Endothelial cell of umbilical vein (primary cell): ENCODE measurements around the gene DNHD1. TPM values are rescaled to one million over a fixed set of nuclear protein-coding genes. Genes with fewer than 3 reads are reported as not detected.

ENCODE experiments used
- BruUV-seq: library from RNA; stranded (reverse); fragments of 400-500 nt; replicated peaks from 2 replicates; lab custom pipeline; 2021; lab: Mats Ljungman, UMichigan
- CTCF ChIA-PET: fragments of 300-600, 350-600 bp; sonication (Branson Sonifier 250); formaldehyde crosslinking; loops from one replicate; lab custom pipeline; 2021; ENCODE audit warnings: antibody characterized with exemption, inconsistent platforms; lab: Charles Lee
- POLR2A ChIA-PET: fragments of 300-600, 350-600 bp; sonication (Branson Sonifier 250); formaldehyde crosslinking; loops from one replicate; lab custom pipeline; 2021; ENCODE audit warnings: antibody characterized with exemption, inconsistent platforms; lab: Charles Lee
- DNase-seq: peaks from one replicate; pipeline ENCODE4 v3.0.0-alpha.2; 2011; ENCODE audit warnings: low read depth, low spot score
- FAIRE-seq: peaks from 2 replicates; lab custom pipeline; 2011; peaks lifted over from hg19 to GRCh38; lab: Jason Lieb, UNC
- H2AFZ ChIP-seq: 2 replicates; pipeline ENCODE4 v1.6.0; 2012; ENCODE audit warnings: low read depth, low read length, control low read depth, inconsistent platforms
- H3K27ac ChIP-seq: 2 replicates; pipeline ENCODE4 v1.5.1; 2011; ENCODE audit warnings: low read depth, mild to moderate bottlenecking, control low read depth, low read length, moderate library complexity; ENCODE audit not compliant: insufficient read depth
- H3K27me3 ChIP-seq, 2 experiments: 2 replicates each; pipeline versions ENCODE4 v1.6.0 to v1.6.1; 2011; ENCODE audit warnings: low read length in 2 of 2, mixed read lengths in 1 of 2; ENCODE audit not compliant: control insufficient read depth in 2 of 2, insufficient read depth in 2 of 2
- H3K36me3 ChIP-seq, 2 experiments: 2 replicates in 1 of 2; 3 replicates in 1 of 2; pipeline ENCODE4 v1.5.1; 2011; ENCODE audit warnings: low read length in 2 of 2, mild to moderate bottlenecking in 1 of 2, moderate library complexity in 1 of 2; ENCODE audit not compliant: control insufficient read depth in 2 of 2, insufficient read depth in 2 of 2; ENCODE audit errors: extremely low read depth in 1 of 2
- H3K4me1 ChIP-seq: 3 replicates; pipeline ENCODE4 v1.5.1; 2011; ENCODE audit warnings: mild to moderate bottlenecking, low read length; ENCODE audit not compliant: control insufficient read depth, insufficient read depth; ENCODE audit errors: extremely low read depth
- H3K4me2 ChIP-seq: 2 replicates; pipeline ENCODE4 v1.6.1; 2011; ENCODE audit warnings: low read length, control low read depth, mixed read lengths; ENCODE audit not compliant: insufficient read depth
- H3K4me3 ChIP-seq, 3 experiments: fragments of 200-600 bp in 1 of 3; sonication (generic), shearing (Covaris generic) in 1 of 3; replicated peaks in 1 of 3; 2 replicates each; pipeline ENCODE4 v1.5.1; 2011 to 2016; ENCODE audit warnings: control low read depth in 3 of 3, low read length in 3 of 3, mild to moderate bottlenecking in 2 of 3, inconsistent platforms in 1 of 3, low read depth in 1 of 3, moderate library complexity in 1 of 3; ENCODE audit not compliant: insufficient read depth in 1 of 3
- H3K79me2 ChIP-seq: 2 replicates; pipeline ENCODE4 v1.6.0; 2012; ENCODE audit warnings: low read length, inconsistent platforms; ENCODE audit not compliant: control insufficient read depth, insufficient read depth
- H3K9ac ChIP-seq: replicated peaks from 2 replicates; pipeline ENCODE3; 2011; ENCODE audit warnings: low read length, control low read depth; ENCODE audit not compliant: insufficient read depth; ENCODE audit errors: extremely low read depth
- H3K9me1 ChIP-seq: replicated peaks from 3 replicates; pipeline ENCODE4 v1.6.0; 2011; ENCODE audit warnings: mild to moderate bottlenecking, low read length; ENCODE audit not compliant: control insufficient read depth, insufficient read depth; ENCODE audit errors: extremely low read depth
- H3K9me3 ChIP-seq: replicated peaks from 2 replicates; pipeline ENCODE4 v1.5.1; 2012; ENCODE audit warnings: low read length, inconsistent platforms; ENCODE audit not compliant: control insufficient read depth, insufficient read depth
- H4K20me1 ChIP-seq: replicated peaks from 2 replicates; pipeline ENCODE3; 2011; ENCODE audit warnings: mild to moderate bottlenecking, low read length; ENCODE audit not compliant: control insufficient read depth, insufficient read depth; ENCODE audit errors: extremely low read depth
- EZH2 ChIP-seq: IDR thresholded peaks from 2 replicates; pipeline ENCODE4 v1.6.1; 2012; ENCODE audit warnings: borderline replicate concordance, low read depth, mild to moderate bottlenecking, moderate library complexity, low read length, inconsistent platforms; ENCODE audit not compliant: severe bottlenecking
- FOS ChIP-seq: IDR thresholded peaks from 2 replicates; pipeline ENCODE4 v1.6.1; 2011; ENCODE audit warnings: mild to moderate bottlenecking, low read length, moderate library complexity, borderline replicate concordance; ENCODE audit not compliant: insufficient read depth
- GATA2 ChIP-seq: IDR thresholded peaks from 2 replicates; pipeline ENCODE4 v1.7.0; 2011; ENCODE audit warnings: low read depth, mild to moderate bottlenecking, moderate library complexity, mixed read lengths, low read length; ENCODE audit not compliant: insufficient read length, insufficient read depth
- JUN ChIP-seq: IDR thresholded peaks from 2 replicates; pipeline ENCODE4 v1.6.1; 2011; ENCODE audit warnings: borderline replicate concordance, low read depth; ENCODE audit not compliant: insufficient read length, insufficient read depth
- MYC ChIP-seq: IDR thresholded peaks from one replicate; pipeline ENCODE4 v1.6.1; 2011; ENCODE audit warnings: mild to moderate bottlenecking, low read depth, low read length
- POLR2A ChIP-seq: IDR thresholded peaks from 2 replicates; pipeline ENCODE4 v1.6.1; 2012; ENCODE audit warnings: low read depth, mild to moderate bottlenecking, control low read depth, low read length
- POLR2AphosphoS5 ChIP-seq: IDR thresholded peaks from 2 replicates; pipeline ENCODE4 v1.6.1; 2012; ENCODE audit warnings: low read depth, mild to moderate bottlenecking, control low read depth, low read length, moderate library complexity; ENCODE audit not compliant: insufficient read depth
- dilution Hi-C: fragments of 300-500 bp; cut with MboI; formaldehyde crosslinking; loops from one replicate; pipeline ENCODE4 v1.15.0; 2019; ENCODE audit warnings: low sequenced_read_pairs; ENCODE audit not compliant: extremely low pct_ligation_motif_present
- intact Hi-C: fragments of 100-400 bp; cut with micrococcal nuclease; formaldehyde crosslinking; loops from one replicate; pipeline ENCODE4 v1.10.0; 2022
- polyA plus RNA-seq, 4 experiments: library from polyadenylated mRNA; depleted of rRNA in 3 of 4; stranded (reverse) in 3 of 4; unstranded in 1 of 4; fragments of >200 nt; gene quantifications; 2 replicates each; pipeline versions ENCODE4 v1.2.1 to v1.2.3, GENCODE V29; 2011 to 2012; ENCODE audit warnings: missing spikeins in 1 of 4
- total RNA-seq: library from RNA; stranded (reverse); gene quantifications from 2 replicates; pipeline ENCODE4 v1.2.3, GENCODE V29; 2021
- TF ChIP-seq, protein P1 (sequence below): IDR thresholded peaks from 2 replicates; pipeline ENCODE4 v1.6.1; 2011; ENCODE audit not compliant: insufficient read depth, insufficient read length
- TF ChIP-seq, protein P2 (sequence below), 2 donors: IDR thresholded peaks; 1 replicate in 1 of 2; 2 replicates in 1 of 2; pipeline ENCODE4 v1.5.1; 2011; ENCODE audit warnings: low read length in 2 of 2, mild to moderate bottlenecking in 2 of 2, moderate library complexity in 2 of 2, control low read depth in 1 of 2, inconsistent platforms in 1 of 2, low read depth in 1 of 2; ENCODE audit not compliant: insufficient read depth in 1 of 2; ENCODE audit errors: extremely low read depth in 1 of 2

Gene DNHD1
- total and polyA plus RNA-seq, 2 donors (not counting 3 experiments of a cell fraction or from before 2014, with no cell fraction given), result 3.7 to 8.6 TPM

- TF ChIP-seq EZH2 (no peak), GATA2 (no peak), POLR2AphosphoS5 (no peak), MYC (no peak), POLR2A (no peak), FOS (no peak), JUN (no peak)
- TF ChIP-seq, protein P1, sequence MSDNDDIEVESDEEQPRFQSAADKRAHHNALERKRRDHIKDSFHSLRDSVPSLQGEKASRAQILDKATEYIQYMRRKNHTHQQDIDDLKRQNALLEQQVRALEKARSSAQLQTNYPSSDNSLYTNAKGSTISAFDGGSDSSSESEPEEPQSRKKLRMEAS, result no peak
- TF ChIP-seq, protein P2, sequence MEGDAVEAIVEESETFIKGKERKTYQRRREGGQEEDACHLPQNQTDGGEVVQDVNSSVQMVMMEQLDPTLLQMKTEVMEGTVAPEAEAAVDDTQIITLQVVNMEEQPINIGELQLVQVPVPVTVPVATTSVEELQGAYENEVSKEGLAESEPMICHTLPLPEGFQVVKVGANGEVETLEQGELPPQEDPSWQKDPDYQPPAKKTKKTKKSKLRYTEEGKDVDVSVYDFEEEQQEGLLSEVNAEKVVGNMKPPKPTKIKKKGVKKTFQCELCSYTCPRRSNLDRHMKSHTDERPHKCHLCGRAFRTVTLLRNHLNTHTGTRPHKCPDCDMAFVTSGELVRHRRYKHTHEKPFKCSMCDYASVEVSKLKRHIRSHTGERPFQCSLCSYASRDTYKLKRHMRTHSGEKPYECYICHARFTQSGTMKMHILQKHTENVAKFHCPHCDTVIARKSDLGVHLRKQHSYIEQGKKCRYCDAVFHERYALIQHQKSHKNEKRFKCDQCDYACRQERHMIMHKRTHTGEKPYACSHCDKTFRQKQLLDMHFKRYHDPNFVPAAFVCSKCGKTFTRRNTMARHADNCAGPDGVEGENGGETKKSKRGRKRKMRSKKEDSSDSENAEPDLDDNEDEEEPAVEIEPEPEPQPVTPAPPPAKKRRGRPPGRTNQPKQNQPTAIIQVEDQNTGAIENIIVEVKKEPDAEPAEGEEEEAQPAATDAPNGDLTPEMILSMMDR (IDR thresholded peaks at IDR 0.05; ENCODE audit: extremely low read depth in 1 of 2, insufficient read depth in 1 of 2, low read depth in 1 of 2, low read length in 2 of 2), result no peak
- Histone ChIP-seq H3K4me1 (peaks cover 32% of the 10 kb centered on the region), H2AFZ (no peak overlapping the region), H3K9me1 (no peaks in the 10 kb centered on the region), H3K9me3 (no peaks in the 10 kb centered on the region), H3K27ac (no peak overlapping the region), H3K4me3 (no peak overlapping the region), H3K27me3 (no peaks in the 10 kb centered on the region), H3K4me2 (no peak overlapping the region), H4K20me1 (no peaks in the 10 kb centered on the region), H3K79me2 (no peaks in the 10 kb centered on the region), H3K36me3 (peaks cover 0 to 2% of the 10 kb centered on the region in 2 experiments), H3K9ac (no peak overlapping the region)
- intact Hi-C loops, result no loop called here
- ChIA-PET POLR2A (interaction anchor here (0.6 kb wide), 1 partner anchor 43 kb away, joined by 3 read pairs; no protein-coding TSS in a partner anchor), CTCF (interaction anchor here (1.0 to 1.8 kb wide), 3 partner anchors 25 to 47 kb away, joined by 4 to 8 read pairs (median 5); no protein-coding TSS in a partner anchor)
- dilution Hi-C loops, result no loop called here
- no TSS peak for BruUV-seq
- DNase-seq, result no peak
- no peak for FAIRE-seq
Measured at GRCh38 chr11:6578134-6578533, 81.1 kb downstream of the DNHD1 start.
